Measurements from ENCODE around the gene PTPRG.
A peak's percentile ranks its signal among the peaks of the same experiment; 100 is the strongest.

The PTPRG gene

GRCh38 chr3:61894988-61895935 is 333.9 kb downstream of the PTPRG start:
- peak; percentile 1 to 39 for DNase-seq (ENCODE audit: low read depth in 2 of 2)

GRCh38 chr3:61896251-61896650 is 334.9 kb downstream of the PTPRG start:
- no peak for DNase-seq (ENCODE audit: low read depth in 2 of 2)

- DNase-seq (ENCODE audit: low read depth in 2 of 2) = no peak
Measured at GRCh38 chr3:61897848-61898247, 336.5 kb downstream of the PTPRG start.

- no peak for DNase-seq (ENCODE audit: low read depth in 2 of 2)
Measured at GRCh38 chr3:61899700-61900462, 338.5 kb downstream of the PTPRG start.

- no peak for DNase-seq (ENCODE audit: low read depth in 2 of 2)
Measured at GRCh38 chr3:61901496-61901895, 340.1 kb downstream of the PTPRG start.

GRCh38 chr3:61901986-61902385 is 340.6 kb downstream of the PTPRG start:
- DNase-seq (ENCODE audit: low read depth in 2 of 2) = no peak

- DNase-seq (ENCODE audit: low read depth in 2 of 2) = no peak
Measured at GRCh38 chr3:61903074-61903473, 341.7 kb downstream of the PTPRG start.

- no peak for DNase-seq (ENCODE audit: low read depth in 2 of 2)
Measured at GRCh38 chr3:61903931-61904657, 342.7 kb downstream of the PTPRG start.

GRCh38 chr3:61907210-61907795 is 345.9 kb downstream of the PTPRG start:
- no peak for DNase-seq (ENCODE audit: low read depth in 2 of 2)

GRCh38 chr3:61908382-61908781 is 347.0 kb downstream of the PTPRG start:
- no peak for DNase-seq (ENCODE audit: low read depth in 2 of 2)

- DNase-seq (ENCODE audit: low read depth in 2 of 2) = no peak
Measured at GRCh38 chr3:61910732-61911131, 349.4 kb downstream of the PTPRG start.

GRCh38 chr3:61912158-61912557 is 350.8 kb downstream of the PTPRG start:
- no peak for DNase-seq (ENCODE audit: low read depth in 2 of 2)

- DNase-seq (ENCODE audit: low read depth in 2 of 2) = no peak
Measured at GRCh38 chr3:61913701-61914100, 352.3 kb downstream of the PTPRG start.

GRCh38 chr3:61914276-61914675 is 352.9 kb downstream of the PTPRG start:
- no peak for DNase-seq (ENCODE audit: low read depth in 2 of 2)

GRCh38 chr3:61915296-61915695 is 353.9 kb downstream of the PTPRG start:
- no peak for DNase-seq (ENCODE audit: low read depth in 2 of 2)

GRCh38 chr3:61919371-61919770 is 358.0 kb downstream of the PTPRG start:
- DNase-seq (ENCODE audit: low read depth in 2 of 2) = no peak

GRCh38 chr3:61922118-61922517 is 360.7 kb downstream of the PTPRG start:
- DNase-seq (ENCODE audit: low read depth in 2 of 2) = no peak

- DNase-seq (ENCODE audit: low read depth in 2 of 2) = no peak
Measured at GRCh38 chr3:61924090-61924735, 362.8 kb downstream of the PTPRG start.

- DNase-seq (ENCODE audit: low read depth in 2 of 2) = no peak
Measured at GRCh38 chr3:61924991-61925390, 363.6 kb downstream of the PTPRG start.

GRCh38 chr3:61925721-61926120 is 364.4 kb downstream of the PTPRG start:
- DNase-seq (ENCODE audit: low read depth in 2 of 2) = no peak

- no peak for DNase-seq (ENCODE audit: low read depth in 2 of 2)
Measured at GRCh38 chr3:61926923-61927322, 365.6 kb downstream of the PTPRG start.
